ENCODE results near the gene TNPO3.
A peak's percentile ranks its signal among the peaks of the same experiment; 100 is the strongest.

Gene TNPO3

GRCh38 chr7:128963327-128963757, 91.6 kb downstream of the TNPO3 start:
- H3K36me3 ChIP-seq (ENCODE audit: low read length) = peaks cover 34% of the 10 kb centered on the region
- peak overlapping the region; percentile 12 for H3K27ac ChIP-seq (ENCODE audit: low read depth, low read length)
- TF ChIP-seq CTCF (IDR thresholded peaks at IDR 0.05; ENCODE audit: insufficient read depth, low read length, poor library complexity, severe bottlenecking) (no peak), EZH2phosphoT487 (conservative IDR thresholded peaks at IDR 0.05; ENCODE audit: low read length) (no peak)
- no peaks in the 10 kb centered on the region for H3F3A ChIP-seq (ENCODE audit: insufficient read depth)
- no peak overlapping the region for H3K4me3 ChIP-seq (ENCODE audit: insufficient read depth, low read length, poor library complexity, severe bottlenecking)
- no peaks in the 10 kb centered on the region for H4K20me1 ChIP-seq (ENCODE audit: low read depth, low read length)
- no peaks in the 10 kb centered on the region for H3K9me2 ChIP-seq (replicated peaks; ENCODE audit: insufficient read depth, low read length)
- H3K9me3 ChIP-seq (ENCODE audit: insufficient read depth, low read length) = no peaks in the 10 kb centered on the region
- H3K9ac ChIP-seq (ENCODE audit: low read length) = no peak overlapping the region
- H3K27me3 ChIP-seq (ENCODE audit: low read length) = no peaks in the 10 kb centered on the region
- H3K79me2 ChIP-seq (ENCODE audit: insufficient read depth, low read length) = no peaks in the 10 kb centered on the region
- H3K4me2 ChIP-seq (ENCODE audit: low read depth, low read length, poor library complexity, severe bottlenecking) = no peak overlapping the region
- no peak overlapping the region for H2AFZ ChIP-seq (ENCODE audit: low read depth, low read length, severe bottlenecking)

GRCh38 chr7:128962899-128963298, 92.0 kb downstream of the TNPO3 start:
- Histone ChIP-seq H3K27ac (ENCODE audit: low read depth, low read length) (no peak overlapping the region; the same call in 1 of the 2 replicates), H3K79me2 (ENCODE audit: insufficient read depth, low read length) (no peaks in the 10 kb centered on the region), H3K36me3 (ENCODE audit: low read length) (peaks cover 33% of the 10 kb centered on the region)

GRCh38 chr7:128961030-128961659, 93.8 kb downstream of the TNPO3 start:
- H3K9me2 ChIP-seq (replicated peaks; ENCODE audit: insufficient read depth, low read length) = no peaks in the 10 kb centered on the region
- H3K36me3 ChIP-seq (ENCODE audit: low read length) = peaks cover 25% of the 10 kb centered on the region
- H3K27me3 ChIP-seq (ENCODE audit: low read length) = no peaks in the 10 kb centered on the region
- no peak overlapping the region for H3K4me2 ChIP-seq (ENCODE audit: low read depth, low read length, poor library complexity, severe bottlenecking)
- no peaks in the 10 kb centered on the region for H4K20me1 ChIP-seq (ENCODE audit: low read depth, low read length)
- no peak overlapping the region for H2AFZ ChIP-seq (ENCODE audit: low read depth, low read length, severe bottlenecking)
- no peak overlapping the region for H3K27ac ChIP-seq (ENCODE audit: low read depth, low read length)
- no peaks in the 10 kb centered on the region for H3F3A ChIP-seq (ENCODE audit: insufficient read depth)
- H3K9me3 ChIP-seq (ENCODE audit: insufficient read depth, low read length) = no peaks in the 10 kb centered on the region
- H3K4me3 ChIP-seq (ENCODE audit: insufficient read depth, low read length, poor library complexity, severe bottlenecking) = no peak overlapping the region
- no peak for TF ChIP-seq CTCF (IDR thresholded peaks at IDR 0.05; ENCODE audit: insufficient read depth, low read length, poor library complexity, severe bottlenecking)
- no peak for TF ChIP-seq EZH2phosphoT487 (conservative IDR thresholded peaks at IDR 0.05; ENCODE audit: low read length)
- H3K9ac ChIP-seq (ENCODE audit: low read length) = no peak overlapping the region
- no peaks in the 10 kb centered on the region for H3K79me2 ChIP-seq (ENCODE audit: insufficient read depth, low read length)

More at GRCh38 chr7:128962899-128963298, 92.0 kb downstream of the TNPO3 start:
- Histone ChIP-seq H3K4me3 (ENCODE audit: insufficient read depth, low read length, poor library complexity, severe bottlenecking) (no peak overlapping the region), H3F3A (ENCODE audit: insufficient read depth) (no peaks in the 10 kb centered on the region), H3K9me2 (replicated peaks; ENCODE audit: insufficient read depth, low read length) (no peaks in the 10 kb centered on the region), H4K20me1 (ENCODE audit: low read depth, low read length) (no peaks in the 10 kb centered on the region), H2AFZ (ENCODE audit: low read depth, low read length, severe bottlenecking) (no peak overlapping the region), H3K9ac (ENCODE audit: low read length) (no peak overlapping the region), H3K27me3 (ENCODE audit: low read length) (no peaks in the 10 kb centered on the region), H3K9me3 (ENCODE audit: insufficient read depth, low read length) (no peaks in the 10 kb centered on the region), H3K4me2 (ENCODE audit: low read depth, low read length, poor library complexity, severe bottlenecking) (no peak overlapping the region)
- TF ChIP-seq EZH2phosphoT487 (conservative IDR thresholded peaks at IDR 0.05; ENCODE audit: low read length) = no peak
- TF ChIP-seq CTCF (IDR thresholded peaks at IDR 0.05; ENCODE audit: insufficient read depth, low read length, poor library complexity, severe bottlenecking) = no peak
